ENCODE data around the gene CASP12. TPM values are rescaled to one million over a fixed set of nuclear protein-coding genes. Genes with fewer than 3 reads are reported as not detected.

Gene CASP12
- total RNA-seq, 1 experiment from 2014 or later = not detected

DNA sequence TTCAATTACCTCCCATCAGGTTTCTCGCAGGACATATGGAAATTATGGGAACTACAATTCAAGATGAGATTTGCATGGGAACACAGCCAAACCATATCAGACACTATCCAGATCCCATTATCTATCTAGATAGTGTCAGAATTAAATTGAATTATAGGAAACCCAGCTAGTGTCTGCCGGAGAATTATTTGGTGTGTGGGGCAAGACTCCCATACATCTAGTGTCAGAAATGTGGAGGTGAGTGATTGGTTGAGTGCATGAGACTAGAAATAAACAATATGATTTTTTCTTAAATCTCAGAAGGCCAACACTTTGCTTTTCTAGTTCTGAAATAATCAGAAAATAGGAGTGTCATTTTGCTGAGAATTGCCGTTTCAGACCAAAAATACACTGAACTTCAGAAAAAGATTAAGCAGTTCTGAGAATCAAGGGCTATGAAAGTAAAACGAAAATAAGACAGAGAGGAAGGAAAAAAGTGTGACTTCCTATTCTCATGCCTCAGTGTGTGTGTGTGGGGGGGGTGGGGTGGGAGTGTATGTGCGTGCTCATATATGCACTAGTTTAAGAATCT lies 21.3 kb downstream of the CASP12 start:
- BruUV-seq (replicated peaks) = no TSS peak
- POLR2A ChIA-PET (ENCODE audit: low non-redundant PET) = no interaction called here

DNA sequence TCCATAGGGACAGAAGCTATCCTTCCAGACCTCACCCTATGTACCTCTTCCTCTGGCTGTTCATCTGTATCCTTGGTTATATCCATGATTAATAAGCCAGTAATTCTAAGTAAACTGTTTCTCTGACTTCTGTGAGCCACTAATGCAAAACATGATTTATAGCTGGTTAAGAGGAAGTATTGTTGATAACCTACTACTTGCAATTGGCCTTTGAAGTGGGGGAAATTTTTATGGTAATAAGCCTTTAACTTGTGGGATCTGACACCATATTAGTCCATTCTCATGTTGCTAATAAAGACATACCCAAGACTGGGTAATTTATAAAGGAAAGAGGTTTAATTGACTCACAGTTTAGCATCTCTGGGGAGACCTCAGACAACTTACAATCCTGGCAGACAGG lies 21.9 kb downstream of the CASP12 start:
- ChIA-PET POLR2A (ENCODE audit: low non-redundant PET) (no interaction called here), CTCF (no interaction called here)
- DNase-seq (ENCODE audit: low spot score) = no peak
- no peak overlapping the region for H3K4me3 ChIP-seq (ENCODE audit: low read depth, low read length, poor library complexity, severe bottlenecking)
- no peak for TF ChIP-seq CTCF (conservative IDR thresholded peaks at IDR 0.05; ENCODE audit: low read depth, low read length)
- TF ChIP-seq EZH2 (IDR thresholded peaks at IDR 0.05; ENCODE audit: borderline replicate concordance, low read depth, low read length, poor library complexity, severe bottlenecking) = no peak
- no peak overlapping the region for H3K27ac ChIP-seq (ENCODE audit: low read depth, low read length, poor library complexity, severe bottlenecking)
- no peaks in the 10 kb centered on the region for H3K27me3 ChIP-seq (replicated peaks; ENCODE audit: insufficient read depth, low read depth, low read length, poor library complexity)
- no peaks in the 10 kb centered on the region for H3K9me3 ChIP-seq (ENCODE audit: low read depth, low read length, poor library complexity, severe bottlenecking)
- BruUV-seq (replicated peaks) = no TSS peak
- intact Hi-C loops (cut with micrococcal nuclease; ENCODE audit: unreplicated experiment) = no loop called here
- H3K4me1 ChIP-seq (ENCODE audit: insufficient read depth, low read length, poor library complexity, severe bottlenecking) = peaks cover 5% of the 10 kb centered on the region
- no peaks in the 10 kb centered on the region for H3K36me3 ChIP-seq (ENCODE audit: insufficient read depth, low read length, poor library complexity, severe bottlenecking)

More for the DNA sequence above, 21.3 kb downstream of the CASP12 start:
- TF ChIP-seq CTCF (conservative IDR thresholded peaks at IDR 0.05; ENCODE audit: low read depth, low read length) = no peak
- no peak for TF ChIP-seq EZH2 (IDR thresholded peaks at IDR 0.05; ENCODE audit: borderline replicate concordance, low read depth, low read length, poor library complexity, severe bottlenecking)
- DNase-seq (ENCODE audit: low spot score) = no peak
- H3K4me1 ChIP-seq (ENCODE audit: insufficient read depth, low read length, poor library complexity, severe bottlenecking) = no peaks in the 10 kb centered on the region
- no peaks in the 10 kb centered on the region for H3K27me3 ChIP-seq (replicated peaks; ENCODE audit: insufficient read depth, low read depth, low read length, poor library complexity)
- intact Hi-C loops (cut with micrococcal nuclease; ENCODE audit: unreplicated experiment) = no loop called here
- H3K4me3 ChIP-seq (ENCODE audit: low read depth, low read length, poor library complexity, severe bottlenecking) = no peak overlapping the region
- CTCF ChIA-PET = no interaction called here
- no peaks in the 10 kb centered on the region for H3K9me3 ChIP-seq (ENCODE audit: low read depth, low read length, poor library complexity, severe bottlenecking)
- H3K36me3 ChIP-seq (ENCODE audit: insufficient read depth, low read length, poor library complexity, severe bottlenecking) = no peaks in the 10 kb centered on the region
- H3K27ac ChIP-seq (ENCODE audit: low read depth, low read length, poor library complexity, severe bottlenecking) = no peak overlapping the region

DNA sequence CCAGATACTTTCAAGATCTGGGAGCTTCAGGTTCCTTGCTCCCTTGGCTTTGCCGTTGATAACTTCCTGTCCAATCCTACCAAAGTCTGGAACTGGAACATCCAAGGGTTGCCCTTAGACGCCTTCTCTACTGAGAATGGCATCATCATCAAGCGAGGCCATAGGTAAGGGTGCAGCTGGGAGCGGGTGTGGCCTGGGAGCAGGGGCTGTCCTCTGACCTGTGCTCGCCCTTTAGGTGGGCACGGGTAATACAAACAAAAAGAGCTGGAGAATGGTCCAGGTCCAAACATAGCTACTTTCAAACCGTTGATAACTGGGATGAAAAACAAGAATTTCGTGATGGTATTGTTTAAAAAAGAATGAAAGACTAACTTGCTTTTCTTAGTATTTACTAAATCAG lies 25.0 kb downstream of the CASP12 start:
- no peak for DNase-seq (ENCODE audit: low spot score)
- peaks cover 15% of the 10 kb centered on the region for H3K4me1 ChIP-seq (ENCODE audit: insufficient read depth, low read length, poor library complexity, severe bottlenecking)
- no TSS peak for BruUV-seq (replicated peaks)
- intact Hi-C loops (cut with micrococcal nuclease; ENCODE audit: unreplicated experiment) = no loop called here
- CTCF ChIA-PET = interaction anchor here (0.6 kb wide), 1 partner anchor 595 kb away, joined by 3 read pairs; no protein-coding TSS in a partner anchor
- H3K9me3 ChIP-seq (ENCODE audit: low read depth, low read length, poor library complexity, severe bottlenecking) = no peaks in the 10 kb centered on the region
- POLR2A ChIA-PET (ENCODE audit: low non-redundant PET) = no interaction called here
- no peak overlapping the region for H3K4me3 ChIP-seq (ENCODE audit: low read depth, low read length, poor library complexity, severe bottlenecking)
- H3K36me3 ChIP-seq (ENCODE audit: insufficient read depth, low read length, poor library complexity, severe bottlenecking) = no peaks in the 10 kb centered on the region
- no peak overlapping the region for H3K27ac ChIP-seq (ENCODE audit: low read depth, low read length, poor library complexity, severe bottlenecking)
- no peaks in the 10 kb centered on the region for H3K27me3 ChIP-seq (replicated peaks; ENCODE audit: insufficient read depth, low read depth, low read length, poor library complexity)
- TF ChIP-seq CTCF (conservative IDR thresholded peaks at IDR 0.05; ENCODE audit: low read depth, low read length) (0 out of 2 replicates have a peak, but pooled peaks have one; percentile 20), EZH2 (IDR thresholded peaks at IDR 0.05; ENCODE audit: borderline replicate concordance, low read depth, low read length, poor library complexity, severe bottlenecking) (no peak)
